GM23248 (cell line): Measurements from ENCODE around the gene IRX2.

ENCODE experiments used
- EZH2 ChIP-seq: fragments of 200-600 bp; sonication (generic); IDR thresholded peaks from 2 replicates; pipeline ENCODE4 v1.6.1; 2018; ENCODE audit warnings: antibody characterized with exemption, mild to moderate bottlenecking; ENCODE audit not compliant: insufficient read depth, poor library complexity, severe bottlenecking
- EZH2phosphoT487 ChIP-seq: fragments of 200-600 bp; sonication (generic); IDR thresholded peaks from 2 replicates; pipeline ENCODE4 v1.6.1; 2018; ENCODE audit warnings: antibody characterized with exemption, moderate library complexity, mild to moderate bottlenecking, low read depth; ENCODE audit not compliant: insufficient read depth

- no peak for TF ChIP-seq EZH2
- TF ChIP-seq EZH2phosphoT487, result no peak
Observed at GRCh38 chr5:2697041-2697440, 54.4 kb downstream of the IRX2 start.
